HepG2 (cell line): ENCODE measurements around the gene WNK4. TPM values are rescaled to one million over a fixed set of nuclear protein-coding genes. Genes with fewer than 3 reads are reported as not detected.
A peak's percentile ranks its signal among the peaks of the same experiment; 100 is the strongest.

ENCODE experiments used
- BCL3 ChIP-seq: sonication (generic); formaldehyde crosslinking; IDR thresholded peaks from 2 replicates; pipeline ENCODE4 v1.5.1; 2020; ENCODE audit warnings: mild to moderate bottlenecking, missing genetic modification reagents, moderate library complexity
- CHD2 ChIP-seq: IDR thresholded peaks from 2 replicates; pipeline ENCODE4 v1.6.1; 2011; ENCODE audit warnings: low read depth, low read length, improper control_type of control experiment
- CSRNP2 ChIP-seq: sonication (generic); formaldehyde crosslinking; conservative IDR thresholded peaks from 2 replicates; pipeline ENCODE4 v1.8.0; 2022; ENCODE audit warnings: low read depth, missing genetic modification reagents
- CTCF ChIP-seq: sonication (generic); formaldehyde crosslinking; IDR thresholded peaks from 2 replicates; pipeline ENCODE4 v1.5.0; 2020; ENCODE audit warnings: mild to moderate bottlenecking, missing genetic modification reagents, moderate library complexity
- FOXK1 ChIP-seq: sonication (generic); formaldehyde crosslinking; IDR thresholded peaks from 2 replicates; pipeline ENCODE4 v1.4.0; 2020; ENCODE audit warnings: low read depth, missing genetic modification reagents, borderline replicate concordance
- HDAC2 ChIP-seq: sonication (generic); formaldehyde crosslinking; IDR thresholded peaks from 2 replicates; pipeline ENCODE4 v1.4.0; 2020; ENCODE audit warnings: missing genetic modification reagents
- HOXA7 ChIP-seq: sonication (generic); formaldehyde crosslinking; IDR thresholded peaks from 2 replicates; pipeline ENCODE4 v1.8.1; 2022; ENCODE audit warnings: mild to moderate bottlenecking, missing genetic modification reagents, moderate library complexity
- IKZF1 ChIP-seq: fragments of 450-650 bp; IDR thresholded peaks from 2 replicates; pipeline ENCODE4 v1.7.1; 2016
- MLLT10 ChIP-seq: sonication (generic); formaldehyde crosslinking; IDR thresholded peaks from 2 replicates; pipeline ENCODE4 v1.4.0; 2020; ENCODE audit warnings: missing genetic modification reagents
- SCMH1 ChIP-seq: sonication (generic); formaldehyde crosslinking; IDR thresholded peaks from 2 replicates; pipeline ENCODE4 v1.9.0; 2021; ENCODE audit warnings: missing genetic modification reagents, mild to moderate bottlenecking, borderline replicate concordance
- SOX13 ChIP-seq, 3 experiments: fragments of 450-650 bp in 1 of 3; sonication (generic) in 1 of 3; formaldehyde crosslinking in 1 of 3; IDR thresholded peaks in 2 of 3; conservative IDR thresholded peaks in 1 of 3; 2 replicates each; pipeline versions ENCODE4 v1.5.0 to v1.6.1; 2016 to 2020; ENCODE audit warnings: antibody characterized with exemption in 1 of 3, mild to moderate bottlenecking in 1 of 3, missing compliant biosample characterization in 1 of 3, missing genetic modification reagents in 1 of 3, moderate library complexity in 1 of 3
- TEF ChIP-seq: sonication (generic); formaldehyde crosslinking; IDR thresholded peaks from 2 replicates; pipeline ENCODE4 v1.5.0; 2020; ENCODE audit warnings: missing genetic modification reagents
- TFDP1 ChIP-seq: IDR thresholded peaks from 2 replicates; pipeline ENCODE4 v1.6.1; 2016; ENCODE audit warnings: missing compliant biosample characterization, missing genetic modification reagents, borderline replicate concordance
- TRIM22 ChIP-seq: fragments of 450-650 bp; IDR thresholded peaks from 2 replicates; pipeline ENCODE4 v1.6.1; 2017
- ZBTB7A ChIP-seq: sonication (generic); formaldehyde crosslinking; IDR thresholded peaks from 2 replicates; pipeline ENCODE4 v1.8.0; 2022; ENCODE audit warnings: mild to moderate bottlenecking, missing genetic modification reagents
- ZFP91 ChIP-seq: sonication (generic); formaldehyde crosslinking; IDR thresholded peaks from 2 replicates; pipeline ENCODE4 v1.9.0; 2022; ENCODE audit warnings: missing genetic modification reagents, mild to moderate bottlenecking, borderline replicate concordance
- ZFYVE20 ChIP-seq: sonication (generic); formaldehyde crosslinking; IDR thresholded peaks from 2 replicates; pipeline ENCODE4 v1.8.0; 2023; ENCODE audit warnings: low read depth, mild to moderate bottlenecking, moderate library complexity, missing genetic modification reagents, borderline replicate concordance
- polyA plus RNA-seq, 8 experiments: library from polyadenylated mRNA; depleted of rRNA in 3 of 8; stranded (reverse) in 7 of 8; unstranded in 1 of 8; fragments of >200 nt; fragmentation: Illumina TruSeq in 4 of 8; extraction: Trizol in 4 of 8; gene quantifications; 2 replicates each; pipeline versions ENCODE4 v1.2.1 to v1.2.3, GENCODE V29; 2011 to 2016; ENCODE audit warnings: low read depth in 4 of 8, missing spikeins in 1 of 8, mixed read lengths in 1 of 8; ENCODE audit not compliant: insufficient read depth in 1 of 8
- total RNA-seq, 5 experiments: library from RNA; depleted of rRNA; stranded (reverse); fragments of >200 nt; fragmentation: Illumina TruSeq; extraction: Trizol; gene quantifications; 2 replicates each; pipeline ENCODE4 v1.2.3, GENCODE V29; 2016; ENCODE audit warnings: low read depth in 1 of 5

Gene WNK4
- total and polyA plus RNA-seq, 2 of the 13 experiments (the other 11 are each of a cell fraction or from before 2014, with no cell fraction given): 2.7 to 13.7 TPM

GRCh38 chr17:42744806-42745617, 35.4 kb upstream of the WNK4 start, which contains the start of gene EZH1 (continued):
- TF ChIP-seq CTCF (CRISPR knock-in tag): no peak; the same call in 1 of the 2 replicates
- no peak for TF ChIP-seq MLLT10 (CRISPR knock-in tag)
- TF ChIP-seq CSRNP2 (CRISPR knock-in tag): 0 out of 2 replicates have a peak, but pooled peaks have one; percentile 32
- no peak for TF ChIP-seq SCMH1 (CRISPR knock-in tag)
- TF ChIP-seq ZBTB7A: peak; percentile 93
- no peak for TF ChIP-seq IKZF1
- no peak for TF ChIP-seq ZFYVE20 (CRISPR knock-in tag)
- peak; percentile 100 for TF ChIP-seq TFDP1
- peak; percentile 61; the same call in 1 of the 2 replicates for TF ChIP-seq HOXA7 (CRISPR knock-in tag)
- peak; percentile 91 for TF ChIP-seq FOXK1 (CRISPR knock-in tag)
- peak; percentile 97 for TF ChIP-seq BCL3 (CRISPR knock-in tag)
- TF ChIP-seq HDAC2: no peak; the same call in 1 of the 2 replicates
- peak; percentile 78; the same call in 1 of the 2 replicates for TF ChIP-seq TEF (CRISPR knock-in tag)
- no peak for TF ChIP-seq TRIM22
- TF ChIP-seq CHD2: no peak; the same call in 1 of the 2 replicates
- TF ChIP-seq ZFP91 (CRISPR knock-in tag): peak; percentile 64
- TF ChIP-seq SOX13 (IDR thresholded peaks at IDR 0.05): no peak
- TF ChIP-seq SOX13 (CRISPR knock-in tag; conservative IDR thresholded peaks at IDR 0.05 in 1 of 2, IDR thresholded peaks at IDR 0.05 in 1 of 2): no peak
